Lower leg skin (tissue), 4 donors: ENCODE data around the gene AGO3. TPM values are rescaled to one million over a fixed set of nuclear protein-coding genes. Genes with fewer than 3 reads are reported as not detected.
"Not testable (repeated sequence)": the region's sequence is repeated elsewhere in the genome, so short reads cannot be mapped to it uniquely, and the experiment has no call there.

Experiments
- DNase-seq, 2 donors: peaks; one replicate each; pipeline ENCODE4 v3.0.0-alpha.2; 2019; ENCODE audit warnings: low spot score in 2 of 2
- H3K4me3 ChIP-seq: fragments of 200-600 bp; sonication (generic); 2 replicates; pipeline ENCODE4 v1.5.1; 2017; ENCODE audit warnings: mild to moderate bottlenecking, low read depth; ENCODE audit not compliant: poor library complexity, severe bottlenecking
- POLR2A ChIP-seq, 2 donors: fragments of 450-650 bp; IDR thresholded peaks; one replicate each; pipeline ENCODE4 v1.6.1; 2016 to 2017; ENCODE audit warnings: antibody characterized with exemption in 2 of 2, mild to moderate bottlenecking in 1 of 2, moderate library complexity in 1 of 2
- WGBS, 2 donors: methylation state at CpG; one replicate each; pipeline ENCODE4 v1.1.5; 2018; 5-methylcytosine and 5-hydroxymethylcytosine counted together
- intact Hi-C: fragments of 100-400 bp; cut with DNase I; formaldehyde crosslinking; loops from one replicate; pipeline ENCODE4 v1.15.0; 2023; ENCODE audit warnings: low total_unique reads
- total RNA-seq, 4 donors: library from RNA; depleted of rRNA; stranded (reverse); fragments of >200 nt; gene quantifications; one replicate each; pipeline ENCODE4 v1.1.0, GENCODE V29; 2016
- TF ChIP-seq, protein P1 (sequence below), 3 donors: fragments of 450-650 bp; IDR thresholded peaks; one replicate each; pipeline ENCODE4 v1.5.1; 2016; ENCODE audit warnings: antibody characterized with exemption in 3 of 3, mild to moderate bottlenecking in 3 of 3, moderate library complexity in 2 of 3

Gene AGO3
- total RNA-seq, 4 donors from 2014 or later: 11.5 to 25.8 (median 20.9) TPM

DNA sequence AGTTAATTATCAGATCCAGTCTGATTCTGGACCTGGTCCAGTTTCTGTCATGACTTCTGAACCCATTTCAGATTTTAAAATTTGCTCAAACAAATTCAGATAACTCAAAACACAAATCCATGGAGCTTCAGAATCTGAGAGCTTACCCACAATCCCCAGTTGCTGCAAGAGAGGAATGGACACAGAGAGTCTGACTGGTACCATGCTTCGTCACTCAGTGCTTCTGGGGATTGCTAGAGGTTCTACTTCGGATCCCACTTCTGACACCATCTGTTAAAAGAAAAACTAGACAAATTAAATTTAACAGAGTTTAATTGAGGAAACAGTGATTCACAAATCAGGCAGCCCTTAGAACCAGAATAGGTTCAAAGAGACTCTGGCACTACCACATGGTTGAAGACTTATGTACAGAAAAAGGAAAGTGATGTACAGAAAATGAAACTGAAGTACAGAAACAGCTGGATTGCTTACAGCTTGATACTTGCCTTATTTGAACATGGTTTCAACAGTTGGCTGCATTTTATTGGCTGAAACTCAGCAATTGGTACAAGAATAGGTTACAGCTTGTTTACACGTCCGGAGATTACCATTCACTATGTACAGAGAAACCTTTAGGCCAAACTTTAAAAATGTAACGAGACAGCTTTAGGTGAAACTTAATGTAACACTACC, 92.3 kb downstream of the AGO3 start:
- no peak overlapping the region for H3K4me3 ChIP-seq
- WGBS, 2 donors: 58 to 74% methylated on average over 5 of the region's 5 CpGs
- TF ChIP-seq, protein P1, sequence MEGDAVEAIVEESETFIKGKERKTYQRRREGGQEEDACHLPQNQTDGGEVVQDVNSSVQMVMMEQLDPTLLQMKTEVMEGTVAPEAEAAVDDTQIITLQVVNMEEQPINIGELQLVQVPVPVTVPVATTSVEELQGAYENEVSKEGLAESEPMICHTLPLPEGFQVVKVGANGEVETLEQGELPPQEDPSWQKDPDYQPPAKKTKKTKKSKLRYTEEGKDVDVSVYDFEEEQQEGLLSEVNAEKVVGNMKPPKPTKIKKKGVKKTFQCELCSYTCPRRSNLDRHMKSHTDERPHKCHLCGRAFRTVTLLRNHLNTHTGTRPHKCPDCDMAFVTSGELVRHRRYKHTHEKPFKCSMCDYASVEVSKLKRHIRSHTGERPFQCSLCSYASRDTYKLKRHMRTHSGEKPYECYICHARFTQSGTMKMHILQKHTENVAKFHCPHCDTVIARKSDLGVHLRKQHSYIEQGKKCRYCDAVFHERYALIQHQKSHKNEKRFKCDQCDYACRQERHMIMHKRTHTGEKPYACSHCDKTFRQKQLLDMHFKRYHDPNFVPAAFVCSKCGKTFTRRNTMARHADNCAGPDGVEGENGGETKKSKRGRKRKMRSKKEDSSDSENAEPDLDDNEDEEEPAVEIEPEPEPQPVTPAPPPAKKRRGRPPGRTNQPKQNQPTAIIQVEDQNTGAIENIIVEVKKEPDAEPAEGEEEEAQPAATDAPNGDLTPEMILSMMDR (IDR thresholded peaks at IDR 0.05): no peak
- no peak for TF ChIP-seq POLR2A (IDR thresholded peaks at IDR 0.05)
- DNase-seq: no peak
- intact Hi-C loops: no loop called here

DNA sequence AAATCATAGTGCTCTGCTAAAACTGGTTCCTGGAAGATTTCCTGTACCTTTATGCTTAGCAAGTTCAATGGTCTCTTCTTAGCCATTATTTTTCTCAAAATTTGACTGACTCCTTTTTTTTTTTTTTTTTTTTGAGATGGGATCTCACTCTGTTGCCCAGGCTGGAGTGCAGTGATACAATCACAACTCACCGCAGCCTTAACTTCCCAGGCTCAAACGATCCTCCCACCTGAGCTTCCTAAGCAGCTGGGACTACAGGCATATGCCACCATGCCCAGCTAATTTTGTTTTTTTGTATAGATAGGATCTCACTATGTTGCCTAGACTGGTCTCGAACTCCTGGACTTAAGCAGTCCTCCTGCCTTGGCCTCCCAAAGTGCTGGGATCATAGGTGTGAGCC, 93.1 kb downstream of the AGO3 start:
- DNase-seq, H3K4me3 ChIP-seq, intact Hi-C loops: not testable (repeated sequence)
- 91 to 97% methylated on average over 3 of the region's 3 CpGs for WGBS, 2 donors

DNA sequence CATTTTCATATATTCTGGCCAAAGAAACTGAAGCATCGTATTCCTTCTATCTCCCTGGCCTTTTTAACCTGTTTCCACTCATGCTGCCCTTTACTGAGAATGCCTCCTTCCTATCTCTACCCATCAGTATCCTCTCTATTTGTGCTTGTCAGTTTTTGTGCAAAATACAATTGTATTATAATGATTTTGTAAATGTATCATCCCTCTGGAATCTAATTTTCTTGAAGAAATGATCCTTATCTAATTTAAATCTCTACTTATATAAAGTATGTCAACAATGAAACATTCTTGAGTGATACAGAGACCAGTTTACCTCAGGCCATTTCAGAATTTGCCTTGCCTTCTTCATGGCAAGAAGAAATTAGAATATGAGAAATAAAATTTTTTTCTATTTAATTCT, 93.9 kb downstream of the AGO3 start:
- TF ChIP-seq POLR2A (IDR thresholded peaks at IDR 0.05): no peak
- TF ChIP-seq, protein P1 (IDR thresholded peaks at IDR 0.05): no peak
- H3K4me3 ChIP-seq: no peak overlapping the region
- DNase-seq: no peak
- intact Hi-C loops: no loop called here
- WGBS, 2 donors: 79 to 94% methylated on average over 1 of the region's 1 CpG

DNA sequence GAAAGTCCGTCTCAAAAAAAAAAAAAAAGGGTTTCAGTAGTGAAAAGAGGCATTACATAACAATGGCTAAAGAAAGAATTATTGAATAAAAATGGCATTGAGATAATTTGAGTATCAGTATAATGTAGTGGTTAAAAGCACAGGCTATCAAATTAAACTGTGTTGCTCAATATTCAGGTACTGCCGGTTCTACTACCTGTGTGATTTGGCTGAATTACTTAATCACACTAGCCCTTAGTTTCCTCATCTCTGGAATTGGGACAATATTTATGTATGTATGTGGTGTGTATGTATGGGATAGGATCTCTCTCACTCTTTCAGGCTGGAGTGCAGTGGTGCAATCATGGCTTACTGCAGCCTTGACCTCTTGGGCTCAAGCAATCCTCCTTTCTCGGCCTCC, 96.9 kb downstream of the AGO3 start:
- WGBS, 2 donors: 87 to 91% methylated on average over 3 of the region's 3 CpGs
- intact Hi-C loops: no loop called here

DNA sequence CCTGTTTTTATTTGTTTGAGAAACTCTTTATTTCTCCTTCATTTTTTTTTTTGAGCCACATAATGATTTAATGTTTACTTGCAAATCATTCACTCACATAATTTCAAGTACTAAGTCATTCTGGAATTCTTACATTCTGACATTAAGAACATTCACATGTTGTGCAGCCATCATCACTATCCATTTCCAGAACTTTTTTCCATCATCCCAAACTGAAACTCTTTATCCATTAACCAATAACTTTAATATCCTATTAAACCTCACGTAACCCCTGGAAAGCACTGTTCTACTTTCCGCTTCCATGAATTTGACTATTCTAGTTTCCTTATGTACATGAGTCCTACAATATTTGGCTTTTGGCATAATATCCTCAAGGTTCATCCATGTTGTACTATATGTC, 100.5 kb downstream of the AGO3 start:
- 98 to 99% methylated on average over 2 of the region's 2 CpGs for WGBS, 2 donors
- no peak for DNase-seq
- TF ChIP-seq POLR2A (IDR thresholded peaks at IDR 0.05): no peak
- intact Hi-C loops: no loop called here
- no peak overlapping the region for H3K4me3 ChIP-seq

More for the DNA sequence above, 96.9 kb downstream of the AGO3 start:
- no peak for TF ChIP-seq POLR2A (IDR thresholded peaks at IDR 0.05)
- TF ChIP-seq, protein P1 (IDR thresholded peaks at IDR 0.05): no peak
- DNase-seq: no peak
- no peak overlapping the region for H3K4me3 ChIP-seq

DNA sequence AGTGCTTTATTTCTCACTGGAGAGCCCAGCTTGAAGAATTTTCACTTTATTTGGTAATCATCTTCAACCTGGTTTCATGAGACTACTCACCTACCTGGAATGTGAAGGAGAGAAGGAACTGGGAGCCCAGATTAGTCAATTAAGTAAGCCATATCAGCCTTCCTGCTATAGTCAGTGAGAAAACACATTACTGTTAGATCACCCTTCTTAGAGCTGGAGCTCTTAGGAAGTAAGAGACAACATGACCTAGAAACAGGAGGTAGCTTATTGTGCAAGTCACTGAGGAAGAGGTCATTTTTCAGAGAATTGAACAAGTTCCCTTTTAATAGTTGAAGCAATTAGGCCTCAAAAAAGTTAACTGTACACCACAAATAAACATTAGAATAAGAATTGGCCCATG, 103.8 kb downstream of the AGO3 start:
- DNase-seq: no peak

More for the DNA sequence above, 103.8 kb downstream of the AGO3 start:
- H3K4me3 ChIP-seq: no peak overlapping the region
- intact Hi-C loops: no loop called here
- TF ChIP-seq, protein P1 (IDR thresholded peaks at IDR 0.05): no peak
- TF ChIP-seq POLR2A (IDR thresholded peaks at IDR 0.05): no peak
